ENCODE measurements around the gene VWA8.

Gene VWA8

GRCh38 chr13:41973247-41973741 is 12.4 kb upstream of the VWA8 start:
- no peak for DNase-seq
- Histone ChIP-seq H3K36me3 (no peaks in the 10 kb centered on the region), H3K27me3 (no peaks in the 10 kb centered on the region), H3K9me3 (no peaks in the 10 kb centered on the region), H3K4me3 (ENCODE audit: low read depth, low read length) (no peak overlapping the region), H3K4me1 (no peaks in the 10 kb centered on the region)
- no peak for TF ChIP-seq CTCF (IDR thresholded peaks at IDR 0.05; ENCODE audit: low read depth, low read length)

- Histone ChIP-seq H3K4me3 (ENCODE audit: low read depth, low read length) (no peak overlapping the region), H3K9me3 (no peaks in the 10 kb centered on the region), H3K36me3 (no peaks in the 10 kb centered on the region), H3K4me1 (no peaks in the 10 kb centered on the region), H3K27me3 (no peaks in the 10 kb centered on the region)
- no peak for TF ChIP-seq CTCF (IDR thresholded peaks at IDR 0.05; ENCODE audit: low read depth, low read length)
- no peak for DNase-seq
These were observed 10.9 kb upstream of the VWA8 start for GRCh38 chr13:41971848-41972247.

GRCh38 chr13:41970918-41971317 is 10.0 kb upstream of the VWA8 start:
- Histone ChIP-seq H3K9me3 (no peaks in the 10 kb centered on the region), H3K27me3 (no peaks in the 10 kb centered on the region), H3K36me3 (no peaks in the 10 kb centered on the region), H3K4me3 (ENCODE audit: low read depth, low read length) (no peak overlapping the region), H3K4me1 (no peaks in the 10 kb centered on the region)
- no peak for TF ChIP-seq CTCF (IDR thresholded peaks at IDR 0.05; ENCODE audit: low read depth, low read length)
- no peak for DNase-seq

- Histone ChIP-seq H3K36me3 (no peaks in the 10 kb centered on the region), H3K27me3 (no peaks in the 10 kb centered on the region), H3K4me1 (no peaks in the 10 kb centered on the region), H3K9me3 (no peaks in the 10 kb centered on the region), H3K4me3 (ENCODE audit: low read depth, low read length) (no peak overlapping the region)
- TF ChIP-seq CTCF (IDR thresholded peaks at IDR 0.05; ENCODE audit: low read depth, low read length) = no peak
- DNase-seq = no peak
These were observed 9.1 kb upstream of the VWA8 start for GRCh38 chr13:41970022-41970421.

GRCh38 chr13:41969072-41969471 is 8.2 kb upstream of the VWA8 start:
- H3K4me1 ChIP-seq = no peaks in the 10 kb centered on the region
- H3K9me3 ChIP-seq = no peaks in the 10 kb centered on the region
- no peak for DNase-seq
- no peaks in the 10 kb centered on the region for H3K36me3 ChIP-seq
- no peak overlapping the region for H3K4me3 ChIP-seq (ENCODE audit: low read depth, low read length)
- H3K27me3 ChIP-seq = no peaks in the 10 kb centered on the region
- TF ChIP-seq CTCF (IDR thresholded peaks at IDR 0.05; ENCODE audit: low read depth, low read length) = no peak

- H3K9me3 ChIP-seq = no peaks in the 10 kb centered on the region
- H3K4me3 ChIP-seq (ENCODE audit: low read depth, low read length) = no peak overlapping the region
- DNase-seq = no peak
- no peak for TF ChIP-seq CTCF (IDR thresholded peaks at IDR 0.05; ENCODE audit: low read depth, low read length)
- H3K27me3 ChIP-seq = no peaks in the 10 kb centered on the region
- no peaks in the 10 kb centered on the region for H3K36me3 ChIP-seq
- no peaks in the 10 kb centered on the region for H3K4me1 ChIP-seq
These were observed 5.8 kb upstream of the VWA8 start for GRCh38 chr13:41966671-41967070.
